GM12892 (cell line): ENCODE data around the gene KRT23.

Experiments used
- POLR2A ChIP-seq: IDR thresholded peaks from 2 replicates; pipeline ENCODE4 v1.6.1; 2011; ENCODE audit warnings: low read depth, low read length, control low read depth
- POLR2AphosphoS5 ChIP-seq: IDR thresholded peaks from 2 replicates; pipeline ENCODE4 v1.6.1; 2011; ENCODE audit warnings: low read depth, low read length, control low read depth

DNA sequence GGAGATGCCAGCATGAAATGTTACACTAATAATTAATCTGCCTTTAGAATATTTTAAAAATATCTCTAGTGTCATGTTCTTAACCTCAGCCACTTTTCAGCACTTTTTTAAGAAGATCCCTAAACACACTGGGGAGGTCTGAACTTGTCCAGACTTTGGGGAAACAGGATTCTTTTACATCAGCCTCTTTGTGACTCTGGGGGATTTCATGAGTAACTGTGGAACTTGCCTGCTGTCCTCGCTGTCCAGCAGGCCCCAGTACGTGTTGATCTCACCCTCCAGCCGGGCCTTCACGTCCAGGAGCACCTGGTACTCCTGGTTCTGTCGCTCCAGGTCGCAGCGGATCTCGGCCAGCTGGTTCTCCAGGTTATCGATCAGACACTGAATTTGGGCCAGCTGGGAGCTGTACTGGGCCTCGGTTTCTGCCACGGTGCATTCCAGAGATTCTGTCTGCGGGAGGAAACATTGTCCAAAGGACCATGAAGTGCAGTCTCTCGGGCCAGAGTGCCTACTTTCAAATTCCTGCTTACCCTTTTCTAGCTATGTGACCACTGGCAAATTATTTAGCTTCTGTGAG, 41.2 kb upstream of the KRT23 start:
- TF ChIP-seq POLR2AphosphoS5 (no peak), POLR2A (no peak)
